ENCODE measurements around the gene BIN2.
"Not testable (repeated sequence)": the region's sequence is repeated elsewhere in the genome, so short reads cannot be mapped to it uniquely, and the experiment has no call there.

Gene BIN2

DNA sequence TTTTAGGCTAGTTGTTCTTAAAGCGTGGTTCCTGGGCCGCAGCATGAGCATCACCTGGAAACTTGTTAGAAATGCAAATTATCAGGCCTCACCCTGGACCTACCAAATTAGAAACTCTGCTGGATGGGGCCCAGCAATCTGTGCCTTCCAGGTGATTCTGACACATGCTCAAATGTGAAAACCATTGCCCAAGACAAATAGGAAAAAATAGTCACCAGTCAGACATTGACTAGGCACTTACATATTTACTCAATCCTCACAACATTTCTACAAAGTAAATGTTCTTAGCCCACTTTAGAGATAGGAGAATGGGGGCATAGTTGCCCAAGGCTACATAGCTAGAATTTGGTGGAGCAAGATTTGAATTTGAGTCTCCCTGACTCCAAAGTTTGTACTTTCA is 19.2 kb upstream of the BIN2 start:
- DNase-seq: no peak

DNA sequence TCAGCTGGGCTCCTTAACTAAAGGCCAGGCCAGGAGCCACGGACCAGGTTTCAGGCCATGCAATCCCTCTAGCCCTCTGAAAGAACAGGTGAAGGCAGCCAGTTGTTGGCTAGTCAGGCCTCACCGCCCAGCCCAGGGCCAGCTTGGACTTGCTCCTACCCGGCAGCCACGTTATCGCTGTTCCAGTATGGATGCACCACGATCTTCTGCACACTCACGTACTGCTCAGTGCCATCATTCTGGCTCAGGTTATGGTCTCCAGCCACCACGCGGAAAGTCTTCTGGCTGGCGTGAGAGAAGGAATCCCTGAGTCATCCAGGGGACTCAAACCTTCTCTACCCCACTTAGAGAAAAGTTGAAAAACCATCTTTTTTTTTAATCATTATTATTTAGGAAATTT is 18.4 kb upstream of the BIN2 start:
- DNase-seq: no peak

DNA sequence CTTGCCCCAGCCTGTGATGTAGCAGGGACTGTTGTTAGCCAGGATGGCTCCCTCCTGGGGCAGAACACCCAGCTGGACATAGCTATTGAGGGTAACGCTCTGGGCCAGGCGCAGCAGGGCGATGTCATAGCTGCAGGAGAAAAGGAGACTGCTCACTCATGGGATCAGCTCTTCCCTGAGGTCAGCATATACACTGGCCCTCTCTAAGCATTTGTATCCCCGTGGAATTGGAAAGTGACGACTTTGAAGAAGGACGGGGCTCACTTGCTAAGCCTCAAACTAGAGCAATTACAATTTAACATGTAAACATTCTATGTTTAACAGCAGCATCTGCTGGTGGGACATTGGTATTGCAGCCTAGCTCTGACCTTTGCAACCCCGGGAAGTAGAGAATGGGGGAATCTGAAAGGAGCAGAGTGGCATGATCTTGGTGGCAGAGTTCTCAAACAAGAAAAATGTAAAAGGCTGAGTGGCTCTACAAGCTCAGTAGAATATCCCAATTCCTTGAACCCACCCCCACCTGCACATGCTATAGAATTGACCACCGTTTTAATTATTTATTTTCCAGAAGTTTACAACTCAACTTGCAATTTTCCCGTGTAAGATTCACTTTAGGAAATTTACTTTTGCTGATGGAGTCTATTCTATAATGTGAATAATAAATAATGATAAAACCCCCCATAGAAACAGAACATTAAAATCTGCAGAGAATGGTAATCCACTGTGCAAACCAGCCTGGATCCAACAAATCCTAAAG is 17.5 kb upstream of the BIN2 start:
- DNase-seq: peak; percentile 82

DNA sequence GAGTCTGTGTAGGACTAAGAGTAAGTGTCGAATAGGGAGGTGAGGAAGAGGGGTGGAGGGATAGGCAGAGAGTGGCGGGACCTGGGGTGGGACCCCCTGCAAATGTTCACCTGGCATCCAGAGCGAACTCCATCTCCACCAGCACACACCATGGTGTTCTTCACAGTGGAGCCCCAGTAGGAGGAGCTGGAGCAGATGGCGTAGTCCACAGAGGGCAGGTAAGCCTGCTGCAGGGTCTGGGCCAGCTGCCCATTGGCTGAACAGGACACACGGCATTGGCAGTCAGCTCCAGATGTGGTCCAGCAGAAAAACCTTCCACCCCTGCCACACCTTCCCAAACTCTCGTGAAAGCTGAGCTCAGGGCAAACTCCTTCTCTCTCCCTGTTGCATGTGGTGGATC is 15.8 kb upstream of the BIN2 start:
- no peak for DNase-seq

DNA sequence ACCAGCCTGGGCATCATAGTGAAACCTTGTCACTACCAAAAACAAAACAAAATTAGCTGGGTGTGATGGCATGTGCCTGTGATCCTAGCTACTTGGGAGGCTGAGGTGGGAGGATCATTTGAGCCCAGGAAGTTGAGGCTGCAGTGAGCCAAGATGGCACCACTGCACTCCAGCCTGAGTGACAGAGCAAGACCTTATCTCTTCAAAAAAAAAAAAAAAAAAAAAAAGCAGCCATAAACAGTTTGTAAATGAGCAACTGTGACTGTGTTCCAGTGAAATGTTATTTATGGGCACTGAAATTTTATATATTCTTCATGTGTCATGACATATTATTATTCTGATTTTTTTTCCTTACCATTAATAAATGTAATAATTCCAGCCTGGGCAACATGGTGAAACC is 13.4 kb upstream of the BIN2 start:
- not testable (repeated sequence) for DNase-seq

DNA sequence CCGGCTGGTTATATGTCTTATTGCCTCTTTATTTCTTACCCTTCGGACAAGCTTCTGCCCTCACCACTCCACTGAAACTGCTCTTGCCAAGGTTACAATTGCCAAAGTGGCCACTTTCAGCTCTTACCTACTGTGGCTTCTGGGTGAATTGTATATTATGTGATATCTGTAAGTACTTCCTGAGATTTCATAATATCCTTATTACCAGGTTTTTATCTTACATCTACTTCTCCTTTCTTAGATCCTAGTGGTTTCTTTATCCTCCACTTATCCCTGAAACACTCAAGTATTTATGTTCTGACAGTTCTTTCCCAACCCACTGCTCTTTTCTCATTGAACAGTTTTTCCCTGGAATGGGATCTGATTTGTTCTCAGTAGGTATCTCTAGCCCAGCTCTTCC is 12.0 kb upstream of the BIN2 start:
- no peak for DNase-seq

DNA sequence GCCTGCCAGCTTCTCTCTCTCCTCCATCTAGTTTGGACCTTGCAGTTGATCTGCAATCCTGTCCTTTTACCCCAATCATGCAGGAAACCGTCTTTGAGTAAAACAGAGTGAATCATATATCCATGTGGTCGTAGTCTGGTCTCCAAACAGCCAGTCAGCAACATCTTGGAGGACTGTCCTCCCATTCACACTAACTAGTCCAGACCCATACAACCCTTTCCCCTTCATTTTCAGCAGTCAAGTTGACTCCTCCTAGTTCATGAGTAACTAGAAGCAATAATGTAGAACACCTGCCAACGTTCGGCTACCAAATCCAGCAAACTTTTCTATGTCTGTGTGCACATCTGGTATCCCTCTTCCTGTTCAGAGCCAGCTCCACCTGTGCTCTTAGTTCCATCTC is 10.8 kb upstream of the BIN2 start:
- DNase-seq: no peak

DNA sequence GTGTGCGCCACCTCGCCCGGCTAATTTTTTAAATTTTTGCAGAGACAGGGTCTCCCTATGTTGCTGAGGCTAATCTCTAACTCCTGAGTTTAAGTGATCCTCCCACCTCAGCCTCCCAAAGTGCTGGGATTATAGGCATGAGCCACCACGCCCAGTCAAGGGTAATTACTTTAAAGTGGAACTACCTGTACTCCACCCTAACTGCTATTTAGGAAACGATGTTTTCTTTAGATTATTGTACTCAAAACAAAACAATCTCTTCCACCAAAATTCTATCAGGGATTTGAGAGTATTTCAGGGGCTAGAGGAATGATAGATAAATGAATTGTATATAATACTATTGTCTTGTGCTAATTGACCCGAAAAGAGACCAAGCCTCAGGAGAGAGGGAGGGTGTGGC is 9.6 kb upstream of the BIN2 start:
- no peak for DNase-seq

DNA sequence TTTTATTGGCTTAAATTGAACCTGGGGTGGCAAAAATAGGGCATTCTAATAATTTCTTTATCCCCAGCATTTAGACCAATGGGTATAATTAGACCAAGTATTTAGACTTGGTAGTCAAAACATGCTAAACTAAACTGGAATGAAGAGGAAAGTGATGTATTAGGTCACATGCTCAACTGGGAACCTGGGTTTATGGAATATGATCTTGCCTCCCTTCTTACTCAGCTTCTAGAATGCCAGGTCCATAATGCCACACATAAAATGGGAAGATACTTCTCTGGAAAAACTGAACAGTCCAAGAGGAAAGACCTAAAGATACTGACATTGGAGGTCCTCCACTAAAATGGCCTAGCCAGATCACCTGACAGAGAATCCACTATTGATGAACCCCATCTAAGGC is 6.2 kb upstream of the BIN2 start:
- no peak for DNase-seq

DNA sequence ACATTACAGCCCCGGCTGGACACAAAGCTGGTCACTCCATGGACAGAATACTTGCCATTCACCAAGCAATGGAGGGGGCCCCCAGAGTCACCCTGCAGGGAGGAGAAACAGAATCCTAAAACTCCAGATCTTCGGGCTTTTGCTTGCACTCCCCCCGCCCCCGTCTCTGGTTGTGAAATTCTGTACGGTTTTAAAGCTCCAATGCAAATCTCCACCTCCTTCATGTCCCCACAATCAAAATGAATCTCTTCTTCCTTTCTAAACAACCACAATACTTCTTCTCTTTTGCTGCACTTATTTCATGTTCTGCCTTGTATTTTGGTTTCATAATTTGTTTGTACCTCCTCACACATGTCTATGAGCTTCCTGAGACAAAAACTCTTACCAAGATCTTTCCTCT is 5.8 kb upstream of the BIN2 start:
- no peak for DNase-seq

DNA sequence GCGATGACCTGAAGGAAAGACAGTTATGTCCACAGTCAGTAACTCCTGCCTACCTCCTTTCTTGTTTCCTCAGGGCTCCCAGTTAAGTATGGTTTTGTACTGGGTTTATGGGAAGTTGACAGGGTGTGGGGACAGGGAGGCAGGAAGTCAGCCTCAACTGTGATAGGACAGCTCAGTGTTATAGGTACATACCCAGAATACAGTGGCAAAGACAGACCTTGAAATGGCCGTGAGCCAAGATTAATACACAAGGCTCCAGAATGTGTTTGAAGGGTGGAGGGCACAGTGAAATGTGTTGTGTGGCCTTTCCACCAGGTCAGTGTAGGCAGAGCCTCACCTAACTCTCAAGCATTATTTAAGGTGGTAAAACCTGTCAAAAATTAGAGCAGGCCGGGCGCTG is 4.6 kb upstream of the BIN2 start:
- no peak for DNase-seq

DNA sequence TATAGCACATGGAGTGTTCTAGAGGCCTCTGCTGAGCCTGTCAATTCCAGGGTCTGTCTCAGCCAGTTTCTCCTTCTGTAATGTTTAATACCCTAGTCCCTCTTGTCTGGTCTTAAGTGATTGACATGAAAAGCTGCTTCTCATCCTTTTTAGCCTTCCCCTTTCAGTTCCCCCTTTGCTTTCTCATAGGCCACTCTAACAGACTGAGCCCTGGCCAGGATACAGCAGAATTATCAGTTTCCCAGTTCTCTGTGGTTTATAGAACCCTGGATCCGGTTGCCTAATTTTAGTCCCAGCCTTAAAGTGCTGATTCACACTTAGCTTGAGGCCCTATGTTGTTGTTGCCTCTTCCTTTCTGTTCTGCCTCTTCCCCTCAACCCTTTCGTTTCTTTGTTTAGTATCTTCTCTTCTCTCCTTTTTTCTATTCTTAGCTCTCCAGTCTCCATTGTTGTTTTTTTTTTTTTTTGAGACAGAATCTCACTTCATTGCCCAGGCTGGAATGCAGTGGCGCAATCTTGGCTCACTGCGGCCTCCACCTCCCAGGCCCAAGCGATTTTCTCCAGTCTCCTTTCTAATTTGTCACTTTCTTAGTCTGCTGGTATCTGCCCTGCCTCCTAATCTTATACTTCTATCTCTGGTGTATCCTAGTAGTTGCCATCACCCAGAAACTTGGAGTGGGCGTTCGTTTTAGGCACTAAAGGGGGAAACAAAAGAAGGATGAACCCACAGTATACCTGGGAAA is 2.9 kb upstream of the BIN2 start:
- DNase-seq: no peak

DNA sequence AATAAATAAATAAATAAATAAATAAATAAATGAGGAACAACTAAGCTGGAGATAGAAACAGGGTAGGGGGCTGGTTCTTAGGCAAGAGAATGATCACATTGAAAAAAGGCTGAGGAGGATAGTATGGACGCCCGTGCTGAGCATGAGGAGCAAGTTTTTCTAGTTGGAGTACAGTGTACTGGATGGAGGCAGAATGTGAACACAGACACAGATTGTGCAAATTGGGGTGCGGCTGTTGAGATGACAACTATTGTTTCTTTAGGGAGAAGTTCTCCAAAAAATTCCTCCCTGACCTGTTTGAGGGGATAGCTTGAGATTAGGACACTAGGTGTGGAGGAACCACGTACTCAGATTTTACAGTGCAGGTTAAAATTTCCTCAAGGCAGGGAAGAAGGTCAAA is 979 bp upstream of the BIN2 start:
- no peak for DNase-seq

DNA sequence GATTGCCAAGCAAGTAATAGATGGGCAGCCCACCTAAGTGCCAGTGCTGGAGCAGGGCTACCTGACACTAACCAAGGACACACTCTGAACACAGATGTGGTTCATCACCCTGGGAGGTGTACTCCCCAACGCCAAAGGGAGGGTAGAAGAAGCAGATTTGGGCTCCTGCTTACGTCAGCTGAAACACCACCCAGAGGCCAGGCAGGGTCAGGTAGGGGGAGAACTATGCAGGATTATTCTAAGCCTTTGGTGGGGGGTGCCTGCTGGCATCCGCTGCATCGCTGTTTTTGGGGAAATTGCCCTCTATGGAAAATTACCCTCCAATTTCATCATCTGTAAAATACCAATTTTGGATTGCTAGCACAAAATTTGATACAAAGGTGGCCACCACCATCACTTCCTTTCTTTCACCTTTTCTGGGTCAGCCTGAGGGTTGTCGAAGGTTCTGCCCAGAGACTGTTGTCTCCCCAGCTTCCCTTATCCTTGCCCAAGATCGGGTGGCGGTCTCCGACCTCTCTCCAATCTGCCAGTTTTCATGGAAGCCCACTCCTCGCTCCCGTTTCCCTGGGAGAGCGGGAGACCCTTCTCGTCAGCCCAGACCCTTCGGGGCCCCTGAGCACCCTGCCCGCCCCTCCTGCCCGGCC is 535 bp downstream of the BIN2 start:
- no peak for DNase-seq

DNA sequence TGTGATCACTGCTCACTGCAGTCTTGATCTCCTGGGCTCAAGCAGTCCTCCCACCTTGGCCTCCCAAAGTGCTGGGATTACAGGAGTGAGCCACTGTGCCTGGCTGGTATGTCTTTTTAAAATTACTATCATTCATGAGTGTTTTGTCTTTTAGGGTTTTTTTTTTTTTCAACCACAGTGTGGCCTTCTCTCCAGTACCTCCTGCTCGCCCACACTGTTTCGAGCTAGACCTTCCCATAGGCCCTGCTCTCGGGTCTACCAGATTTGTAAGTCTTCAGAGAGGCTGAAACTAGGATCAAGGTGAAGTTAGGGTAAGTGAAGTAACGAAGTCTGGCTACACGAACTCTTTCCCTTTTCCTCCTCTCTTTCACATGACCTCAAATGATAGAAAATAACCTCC is 1.5 kb downstream of the BIN2 start:
- DNase-seq: no peak

DNA sequence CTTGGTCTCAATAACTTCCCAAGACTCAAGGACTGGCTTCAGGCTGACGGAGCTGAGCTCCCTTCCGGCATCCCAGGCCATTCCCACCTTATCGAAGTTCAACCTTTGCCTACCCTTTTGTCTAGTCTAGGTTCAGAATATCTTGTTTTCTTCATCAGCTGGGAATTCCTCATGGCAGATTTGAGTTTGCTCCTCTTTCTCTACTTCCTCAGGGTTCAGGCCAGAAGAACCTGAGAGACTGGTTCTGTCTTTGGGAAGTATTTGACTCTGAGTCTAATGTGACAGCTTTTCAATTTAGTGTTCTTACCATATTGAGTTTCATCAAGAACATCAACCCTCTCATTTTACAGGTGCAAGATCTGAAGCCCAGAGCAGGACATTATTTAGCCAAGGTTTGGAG is 2.1 kb downstream of the BIN2 start:
- no peak for DNase-seq

DNA sequence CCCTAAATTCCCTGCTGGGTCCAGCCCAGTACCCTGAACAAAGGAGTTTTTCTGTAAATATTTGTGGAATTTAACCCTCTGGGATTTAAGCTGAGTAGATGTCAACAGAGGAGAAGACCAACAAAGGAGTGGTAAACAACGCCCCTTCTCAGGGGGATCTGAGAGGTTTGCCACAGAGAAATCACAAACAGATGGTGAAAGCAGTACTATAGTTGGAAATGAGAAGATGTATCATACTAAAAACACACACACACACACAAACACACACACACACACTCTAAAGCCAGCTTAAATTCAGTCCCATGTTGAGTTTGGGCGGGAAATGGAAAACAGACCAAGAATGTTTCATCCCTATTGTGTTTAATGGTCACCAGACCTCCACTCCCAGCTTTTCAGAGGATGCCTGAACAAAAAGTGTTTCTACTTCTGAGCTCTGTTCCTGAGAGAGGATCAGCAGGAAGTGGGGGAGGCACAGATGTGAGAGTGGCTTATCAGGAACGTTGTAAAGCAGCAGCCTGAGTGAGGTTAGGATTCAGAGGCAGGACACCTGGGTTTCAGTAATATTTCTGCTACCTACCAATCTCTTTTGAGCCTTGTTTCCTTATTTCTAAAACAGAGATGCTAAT is 3.2 kb downstream of the BIN2 start:
- peak; percentile 48 for DNase-seq

DNA sequence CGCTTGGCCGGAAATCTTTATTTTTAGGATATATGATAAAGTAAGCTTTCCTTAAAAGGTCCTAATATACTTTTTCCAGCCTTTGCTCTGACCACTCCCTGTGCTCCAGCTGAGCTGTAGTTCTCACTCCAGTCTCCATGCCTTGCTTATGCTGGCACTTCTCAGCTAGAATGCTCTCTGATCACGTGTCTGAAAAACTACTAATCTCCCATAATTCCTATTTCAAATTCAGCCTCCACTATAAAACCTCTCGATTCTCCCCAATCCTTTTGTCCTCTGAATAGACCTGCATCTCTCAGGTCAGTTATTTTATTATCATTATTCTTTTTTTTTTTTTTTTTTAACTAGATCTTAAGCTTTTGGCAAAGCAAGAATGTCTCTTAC is 3.7 kb downstream of the BIN2 start:
- no peak for DNase-seq

DNA sequence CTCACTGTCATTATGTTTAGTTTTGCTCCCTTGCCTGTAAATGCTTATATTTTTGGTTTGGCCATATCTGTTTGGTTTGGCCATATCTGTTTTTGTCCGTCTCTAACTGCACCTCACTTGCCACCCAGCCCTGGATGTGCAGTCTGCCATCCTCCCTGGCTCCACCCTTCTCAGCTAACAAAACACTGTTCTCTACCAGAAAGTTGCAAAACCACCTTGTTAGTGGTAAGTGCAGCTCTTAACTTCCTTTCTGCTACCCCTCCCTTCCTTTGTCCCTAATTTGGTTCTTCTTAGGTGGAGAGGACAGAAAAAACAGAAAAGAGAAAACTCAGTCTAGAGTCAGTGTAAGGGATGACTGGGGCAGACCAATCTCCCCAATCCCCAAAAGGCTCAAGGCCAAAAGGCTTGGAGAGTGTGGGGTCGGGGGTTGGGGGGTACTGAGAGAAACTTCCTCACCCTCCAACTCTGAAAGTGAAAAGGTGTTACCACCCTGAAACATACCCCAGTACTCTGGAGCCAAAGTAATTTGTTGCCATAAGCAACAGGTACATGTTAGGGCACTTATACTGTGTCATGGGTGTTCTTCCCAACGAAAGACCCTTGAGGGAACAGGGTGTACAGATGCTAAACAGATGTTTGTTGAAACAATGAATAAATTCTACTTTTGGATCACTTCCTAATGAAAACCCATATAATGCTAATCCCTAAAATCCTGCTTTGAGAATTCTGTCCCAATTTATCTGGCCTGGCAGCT is 5.0 kb downstream of the BIN2 start:
- DNase-seq: no peak

DNA sequence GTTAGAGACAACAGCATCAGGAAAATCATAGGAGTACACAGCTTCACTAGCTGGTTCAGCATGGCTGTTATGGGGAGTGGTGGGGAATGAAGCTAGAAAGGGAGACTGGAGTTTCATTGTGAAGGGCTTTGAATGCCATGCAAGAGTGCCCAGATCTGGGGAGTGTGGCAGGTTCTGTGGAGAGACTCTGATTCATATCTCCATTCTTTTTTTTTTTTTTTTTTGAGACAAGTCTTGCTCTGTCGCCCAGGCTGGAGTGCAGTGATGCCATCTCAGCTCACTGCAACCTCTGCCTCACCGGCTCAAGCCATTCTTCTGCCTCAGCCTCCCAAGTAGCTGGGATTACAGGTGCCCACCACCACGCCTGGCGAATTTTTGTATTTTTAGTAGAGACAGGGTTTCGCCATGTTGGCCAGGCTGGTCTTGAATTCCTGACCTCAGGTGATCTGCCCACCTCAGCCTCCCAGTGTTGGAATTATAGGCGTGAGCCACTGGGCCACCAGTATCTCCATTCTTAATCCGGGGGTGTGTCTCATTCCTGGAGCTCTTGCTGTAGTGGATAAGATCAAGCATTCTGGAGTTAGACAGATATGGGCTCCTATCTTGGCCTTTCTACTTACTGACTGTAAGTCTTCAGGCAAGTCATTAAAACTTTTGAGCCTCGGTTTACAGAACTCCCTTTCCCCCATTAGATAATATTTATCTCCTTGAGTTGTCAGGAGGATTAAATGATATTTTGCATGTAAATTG is 5.7 kb downstream of the BIN2 start:
- DNase-seq: not testable (repeated sequence)

DNA sequence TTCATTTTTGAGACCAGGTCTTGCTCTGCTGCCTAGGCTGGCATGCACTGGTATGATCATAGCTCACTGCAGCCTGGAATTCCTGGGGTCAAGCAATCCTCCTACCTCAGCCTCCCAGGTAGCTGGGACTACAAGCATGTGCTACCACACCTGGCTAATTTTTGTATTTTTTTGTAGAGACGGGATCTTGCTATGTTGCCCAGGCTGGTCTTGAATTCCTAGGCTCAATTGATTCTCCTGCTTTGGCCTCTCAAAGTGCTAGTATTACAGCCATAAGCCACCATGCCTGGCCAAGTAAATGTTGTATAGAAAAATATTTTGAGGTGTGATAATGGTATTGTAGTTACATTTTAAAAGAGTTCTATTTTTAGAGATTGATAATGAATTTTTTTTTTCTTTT is 12.6 kb downstream of the BIN2 start:
- no peak for DNase-seq

Measured in NCI-H82 (cell line).